T-cell (primary cell): ENCODE results near the gene DEGS1. TPM values are rescaled to one million over a fixed set of nuclear protein-coding genes. Genes with fewer than 3 reads are reported as not detected.
A peak's percentile ranks its signal among the peaks of the same experiment; 100 is the strongest.

Experiments used
- ATAC-seq, 4 experiments: fragments of 200-7000 bp in 3 of 4; fragments of 150-1000 bp in 1 of 4; cut with Tn5 transposase; replicated peaks in 1 of 4; 1 replicate in 3 of 4; 2 replicates in 1 of 4; pipeline ENCODE4 v1.10.0; 2021; ENCODE audit warnings: moderate library complexity in 3 of 4, mild to moderate bottlenecking in 2 of 4, moderate number of reproducible peaks in 1 of 4
- CTCF ChIA-PET, 2 donors: fragments of 300-600 bp; sonication (Branson Sonifier 250); formaldehyde crosslinking; loops; one replicate each; lab custom pipeline; 2022; ENCODE audit warnings: antibody characterized with exemption in 2 of 2; lab: Charles Lee
- POLR2A ChIA-PET, 2 donors: fragments of 300-600 bp; sonication (Branson Sonifier 250); formaldehyde crosslinking; loops; one replicate each; lab custom pipeline; 2022; ENCODE audit warnings: antibody characterized with exemption in 2 of 2; lab: Charles Lee
- DNase-seq, 35 experiments: peaks; one replicate each; pipeline versions ENCODE4 v3.0.0 to v3.0.0-alpha.2; 2013 to 2023
- H3K27ac ChIP-seq: one replicate; pipeline ENCODE4 v1.5.1; 2013; ENCODE audit warnings: low read length
- H3K27me3 ChIP-seq, 2 experiments: replicated peaks in 1 of 2; 1 replicate in 1 of 2; 2 replicates in 1 of 2; pipeline versions ENCODE4 v1.6.1 to v1.7.0; 2013; ENCODE audit warnings: low read length in 1 of 2, mixed read lengths in 1 of 2; ENCODE audit not compliant: control insufficient read depth in 2 of 2, insufficient read depth in 2 of 2; ENCODE audit errors: extremely low read depth in 1 of 2
- H3K36me3 ChIP-seq, 2 donors: 1 replicate in 1 of 2; 2 replicates in 1 of 2; pipeline versions ENCODE4 v1.6.1 to v1.7.0; 2013; ENCODE audit warnings: low read length in 1 of 2; ENCODE audit not compliant: control insufficient read depth in 2 of 2, insufficient read depth in 1 of 2; ENCODE audit errors: extremely low read depth in 1 of 2
- H3K4me1 ChIP-seq, 2 experiments: 1 replicate in 1 of 2; 2 replicates in 1 of 2; pipeline versions ENCODE4 v1.6.1 to v1.7.0; 2013; ENCODE audit warnings: low read length in 2 of 2, mixed read lengths in 1 of 2; ENCODE audit not compliant: insufficient read depth in 2 of 2, control insufficient read depth in 1 of 2; ENCODE audit errors: extremely low read depth in 1 of 2
- H3K4me3 ChIP-seq, 2 donors: 1 replicate in 1 of 2; 2 replicates in 1 of 2; pipeline versions ENCODE4 v1.5.1 to v1.7.0; 2013; ENCODE audit warnings: mild to moderate bottlenecking in 2 of 2, low read length in 1 of 2, moderate library complexity in 1 of 2; ENCODE audit not compliant: control insufficient read depth in 1 of 2; ENCODE audit errors: extremely low read depth in 1 of 2
- H3K9me3 ChIP-seq: 2 replicates; pipeline ENCODE4 v1.7.0; 2013
- H3K27ac Mint-ChIP-seq, 2 donors: one replicate each; pipeline ENCODE4 v1.8.0; 2020 to 2021; ENCODE audit warnings: mild to moderate bottlenecking in 2 of 2, mixed read lengths in 2 of 2
- H3K27me3 Mint-ChIP-seq, 2 donors: one replicate each; pipeline ENCODE4 v1.8.0; 2021 to 2022; ENCODE audit warnings: mixed read lengths in 2 of 2
- H3K36me3 Mint-ChIP-seq: one replicate; pipeline ENCODE4 v1.8.0; 2021; ENCODE audit warnings: mixed read lengths
- H3K4me1 Mint-ChIP-seq, 3 donors: one replicate each; pipeline ENCODE4 v1.8.0; 2020 to 2022; ENCODE audit warnings: mixed read lengths in 3 of 3, mild to moderate bottlenecking in 1 of 3
- H3K4me3 Mint-ChIP-seq, 3 donors: one replicate each; pipeline ENCODE4 v1.8.0; 2020 to 2022; ENCODE audit warnings: mild to moderate bottlenecking in 3 of 3, mixed read lengths in 3 of 3, moderate library complexity in 3 of 3
- H3K9me3 Mint-ChIP-seq, 3 donors: one replicate each; pipeline ENCODE4 v1.8.0; 2020 to 2022; ENCODE audit warnings: mixed read lengths in 3 of 3
- WGBS: methylation state at CpG from one replicate; pipeline ENCODE4 v1.1.5; 2013; ENCODE audit warnings: missing lambda C conversion rate; ENCODE audit not compliant: insufficient coverage; 5-methylcytosine and 5-hydroxymethylcytosine counted together
- total RNA-seq, 35 experiments: library from RNA in 6 of 35; stranded (reverse) in 6 of 35; fragments of 120-200 nt in 1 of 35; gene quantifications; one replicate each; pipeline versions ENCODE4 v1.2.1 to v1.2.4 and lab custom pipeline; 2013 to 2026

Gene DEGS1
- total RNA-seq, 5 donors from 2014 or later (not counting 1 experiment from before 2014, with no cell fraction given) = 40.0 to 52.3 (median 44.4) TPM

- ChIA-PET POLR2A (interaction anchor here in 1 of 2 donors (0.6 to 0.9 kb wide), 3 partner anchors 10 to 16 kb away, joined by 4 to 5 read pairs (median 4); no protein-coding TSS in a partner anchor), CTCF (interaction anchor here (0.7 to 2.3 kb wide), 6 partner anchors 10 to 167 kb away, joined by 3 to 9 read pairs (median 4); no protein-coding TSS in a partner anchor)
- peak in 16 of 35 experiments; percentile 3 to 80 (median 18) for DNase-seq
- Histone ChIP-seq H3K4me3 (no peak overlapping the region), H3K36me3 (no peaks in the 10 kb centered on the region), H3K27me3 (no peaks in the 10 kb centered on the region), H3K4me1 (peaks cover 19 to 30% of the 10 kb centered on the region in 2 experiments), H3K27ac (peak overlapping the region; percentile 2), H3K9me3 (no peaks in the 10 kb centered on the region)
- Mint-ChIP-seq H3K4me1 (peaks cover 31 to 45% (median 34%) of the 10 kb centered on the region in 3 donors), H3K27me3 (no peaks in the 10 kb centered on the region), H3K4me3 (peak overlapping the region in 1 of 3 donors; percentile 59), H3K36me3 (no peaks in the 10 kb centered on the region), H3K9me3 (no peaks in the 10 kb centered on the region), H3K27ac (peak overlapping the region; percentile 15 to 76)
- ATAC-seq = peak; percentile 80 to 95 (median 90)
- no CpG with 5 or more reads among the region's 5 CpGs for WGBS
These were observed 14.1 kb upstream of the DEGS1 start for GRCh38 chr1:224168859-224169380.

GRCh38 chr1:224169718-224170270 lies 13.2 kb upstream of the DEGS1 start:
- ChIA-PET POLR2A (interaction anchor here in 1 of 2 donors (0.6 to 0.9 kb wide), 3 partner anchors 9 to 211 kb away, joined by 3 to 5 read pairs (median 4); no protein-coding TSS in a partner anchor), CTCF (interaction anchor here (0.6 to 2.3 kb wide), 7 partner anchors 9 to 166 kb away, joined by 3 to 9 read pairs (median 5); partner anchors contain the start of gene DEGS1 (in 1 of the 2))
- Histone ChIP-seq H3K4me3 (no peak overlapping the region), H3K4me1 (peaks cover 19 to 30% of the 10 kb centered on the region in 2 experiments), H3K27me3 (no peaks in the 10 kb centered on the region), H3K9me3 (no peaks in the 10 kb centered on the region), H3K36me3 (no peaks in the 10 kb centered on the region), H3K27ac (no peak overlapping the region)
- Mint-ChIP-seq H3K27ac (peak overlapping the region in 1 of 2 donors; percentile 22), H3K4me3 (peak overlapping the region in 1 of 3 donors; percentile 59), H3K9me3 (no peaks in the 10 kb centered on the region), H3K27me3 (no peaks in the 10 kb centered on the region), H3K36me3 (no peaks in the 10 kb centered on the region), H3K4me1 (peaks cover 29 to 41% (median 32%) of the 10 kb centered on the region in 3 donors)
- ATAC-seq (no peak), DNase-seq (no peak)
- 100% methylated on average over 2 of the region's 4 CpGs for WGBS

GRCh38 chr1:224170343-224170742 lies 12.7 kb upstream of the DEGS1 start:
- POLR2A ChIA-PET = no interaction called here
- ATAC-seq = peak in 1 of 4 experiments; percentile 2
- Histone ChIP-seq H3K27me3 (no peaks in the 10 kb centered on the region), H3K36me3 (no peaks in the 10 kb centered on the region), H3K4me1 (peaks cover 19 to 30% of the 10 kb centered on the region in 2 experiments), H3K27ac (no peak overlapping the region), H3K4me3 (no peak overlapping the region), H3K9me3 (no peaks in the 10 kb centered on the region)
- no peaks in the 10 kb centered on the region for H3K36me3 Mint-ChIP-seq
- peak overlapping the region; percentile 41 to 68 for H3K27ac Mint-ChIP-seq
- H3K4me3 Mint-ChIP-seq = peak overlapping the region in 1 of 3 donors; percentile 59
- 94% methylated on average over 2 of the region's 4 CpGs for WGBS
- CTCF ChIA-PET = interaction anchor here (0.6 to 2.3 kb wide), 8 partner anchors 9 to 658 kb away, joined by 3 to 9 read pairs (median 6); partner anchors contain the start of gene DEGS1 (in 1 of the 2)
- no peak for DNase-seq
- H3K27me3 Mint-ChIP-seq = no peaks in the 10 kb centered on the region
- H3K9me3 Mint-ChIP-seq = no peaks in the 10 kb centered on the region
- peaks cover 31 to 39% (median 34%) of the 10 kb centered on the region in 3 donors for H3K4me1 Mint-ChIP-seq

GRCh38 chr1:224170748-224171478 lies 12.1 kb upstream of the DEGS1 start:
- Histone ChIP-seq H3K4me1 (peaks cover 19 to 30% of the 10 kb centered on the region in 2 experiments), H3K9me3 (no peaks in the 10 kb centered on the region), H3K27ac (no peak overlapping the region), H3K36me3 (no peaks in the 10 kb centered on the region), H3K27me3 (no peaks in the 10 kb centered on the region), H3K4me3 (no peak overlapping the region)
- Mint-ChIP-seq H3K4me1 (peaks cover 35 to 39% (median 36%) of the 10 kb centered on the region in 3 donors), H3K4me3 (peak overlapping the region in 1 of 3 donors; percentile 59), H3K27ac (peak overlapping the region; percentile 41 to 68), H3K9me3 (no peaks in the 10 kb centered on the region), H3K36me3 (no peaks in the 10 kb centered on the region), H3K27me3 (no peaks in the 10 kb centered on the region)
- 66% methylated on average over 6 of the region's 9 CpGs for WGBS
- ATAC-seq (peak; percentile 53 to 65 (median 54)), DNase-seq (peak in 32 of 35 experiments; percentile 12 to 71 (median 44))
- POLR2A ChIA-PET = no interaction called here
- CTCF ChIA-PET = interaction anchor here (0.6 to 2.3 kb wide), 7 partner anchors 8 to 658 kb away, joined by 3 to 9 read pairs (median 5); partner anchors contain the start of gene DEGS1 (in 1 of the 2)

- no peaks in the 10 kb centered on the region for H3K9me3 Mint-ChIP-seq
- peaks cover 35 to 39% (median 36%) of the 10 kb centered on the region in 3 donors for H3K4me1 Mint-ChIP-seq
- Histone ChIP-seq H3K27ac (no peak overlapping the region), H3K9me3 (no peaks in the 10 kb centered on the region), H3K4me1 (peaks cover 19 to 30% of the 10 kb centered on the region in 2 experiments), H3K4me3 (no peak overlapping the region), H3K36me3 (no peaks in the 10 kb centered on the region), H3K27me3 (no peaks in the 10 kb centered on the region)
- ATAC-seq (no peak), DNase-seq (no peak)
- H3K4me3 Mint-ChIP-seq = no peak overlapping the region
- no peaks in the 10 kb centered on the region for H3K36me3 Mint-ChIP-seq
- no peak overlapping the region for H3K27ac Mint-ChIP-seq
- POLR2A ChIA-PET = no interaction called here
- H3K27me3 Mint-ChIP-seq = no peaks in the 10 kb centered on the region
- CTCF ChIA-PET = no interaction called here
- WGBS = 100% methylated on average over 1 of the region's 3 CpGs
These were observed 10.8 kb upstream of the DEGS1 start for GRCh38 chr1:224172229-224172628.

- Histone ChIP-seq H3K4me3 (no peak overlapping the region), H3K36me3 (no peaks in the 10 kb centered on the region), H3K4me1 (peaks cover 19 to 26% of the 10 kb centered on the region in 2 experiments), H3K9me3 (no peaks in the 10 kb centered on the region), H3K27me3 (no peaks in the 10 kb centered on the region), H3K27ac (no peak overlapping the region)
- no peaks in the 10 kb centered on the region for H3K36me3 Mint-ChIP-seq
- ChIA-PET POLR2A (no interaction called here), CTCF (no interaction called here)
- WGBS = 83% methylated on average over 1 of the region's 5 CpGs
- H3K4me3 Mint-ChIP-seq = no peak overlapping the region
- H3K27me3 Mint-ChIP-seq = no peaks in the 10 kb centered on the region
- no peak for DNase-seq
- H3K27ac Mint-ChIP-seq = no peak overlapping the region
- no peaks in the 10 kb centered on the region for H3K9me3 Mint-ChIP-seq
- peaks cover 34 to 38% (median 35%) of the 10 kb centered on the region in 3 donors for H3K4me1 Mint-ChIP-seq
- ATAC-seq = no peak
These were observed 9.5 kb upstream of the DEGS1 start for GRCh38 chr1:224173523-224173922.
